ENCODE data around the gene DUSP16. TPM values are rescaled to one million over a fixed set of nuclear protein-coding genes. Genes with fewer than 3 reads are reported as not detected.
A peak's percentile ranks its signal among the peaks of the same experiment; 100 is the strongest.

Gene DUSP16
- total and polyA plus RNA-seq, 2 of the 8 experiments (the other 6 are each of a cell fraction or from before 2014, with no cell fraction given) = 31.6 to 55.9 TPM

- ChIA-PET POLR2A (ENCODE audit: partially characterized antibody) (interaction anchor here (1.5 kb wide), 1 partner anchor 18 kb away, joined by 3 read pairs; no protein-coding TSS in a partner anchor), CTCF (ENCODE audit: partially characterized antibody) (interaction anchor here (0.6 to 1.4 kb wide), 6 partner anchors 9 to 419 kb away, joined by 3 to 7 read pairs (median 3); no protein-coding TSS in a partner anchor)
- Histone ChIP-seq H3K14ac (ENCODE audit: insufficient read length) (no peak overlapping the region), H2BK15ac (ENCODE audit: low read length) (no peak overlapping the region), H4K91ac (replicated peaks; ENCODE audit: insufficient read length, low read length) (no peak overlapping the region), H3K4me2 (ENCODE audit: insufficient read depth in 1 of 2, low read depth in 2 of 2, low read length in 2 of 2) (no peak overlapping the region), H3K9me3 (ENCODE audit: insufficient read depth in 2 of 2, low read depth in 1 of 2, low read length in 1 of 2) (no peaks in the 10 kb centered on the region), H4K20me1 (replicated peaks in 1 of 2; ENCODE audit: control insufficient read depth in 1 of 2, insufficient read depth in 2 of 2, low read length in 2 of 2) (peaks cover 2% of the 10 kb centered on the region in 2 experiments), H3K18ac (ENCODE audit: extremely low read depth, low read length) (no peak overlapping the region), H2BK12ac (ENCODE audit: low read depth, low read length) (no peak overlapping the region), H3K4me1 (replicated peaks in 1 of 4; ENCODE audit: control insufficient read depth in 3 of 4, insufficient read depth in 4 of 4, low read length in 3 of 4) (peaks cover 0 to 14% (median 8%) of the 10 kb centered on the region in 4 experiments; a peak in 4 of 7 replicates), H3K4ac (replicated peaks; ENCODE audit: insufficient read length, low read depth, low read length) (no peak overlapping the region), H2BK5ac (ENCODE audit: low read depth, low read length) (no peak overlapping the region), H3K23ac (ENCODE audit: insufficient read length) (no peak overlapping the region), H4K8ac (ENCODE audit: extremely low read depth, insufficient read depth, low read length) (no peak overlapping the region), H2BK120ac (replicated peaks; ENCODE audit: low read depth, low read length) (no peak overlapping the region), H3K4me3 (ENCODE audit: extremely low read depth in 1 of 4, insufficient read depth in 2 of 4, low read depth in 3 of 4, low read length in 4 of 4) (no peak overlapping the region), H3K23me2 (ENCODE audit: low read depth, low read length) (no peaks in the 10 kb centered on the region), H3K79me1 (ENCODE audit: low read depth, low read length) (peaks cover 5% of the 10 kb centered on the region; the same call in 1 of the 2 replicates), H3K9ac (replicated peaks in 1 of 4; ENCODE audit: extremely low read depth in 1 of 4, low read depth in 3 of 4, low read length in 3 of 4) (no peak overlapping the region), H2AFZ (ENCODE audit: low read length) (no peak overlapping the region), H3K27ac (ENCODE audit: low read depth, low read length) (no peak overlapping the region), H3K36me3 (ENCODE audit: control insufficient read depth in 2 of 4, insufficient read depth in 4 of 4, low read length in 3 of 4) (no peaks in the 10 kb centered on the region; a peak in 1 of 8 replicates), H3K56ac (replicated peaks; ENCODE audit: insufficient read length, low read depth, low read length) (no peak overlapping the region), H2BK20ac (ENCODE audit: low read length) (no peak overlapping the region), H2AK5ac (ENCODE audit: low read depth, low read length) (no peak overlapping the region), H3K79me2 (ENCODE audit: control insufficient read depth in 1 of 2, insufficient read depth in 2 of 2, low read length in 2 of 2) (peaks cover 0 to 59% of the 10 kb centered on the region in 2 experiments; a peak in 3 of 4 replicates), H4K5ac (ENCODE audit: insufficient read length, low read depth, low read length) (no peak overlapping the region), H3K27me3 (replicated peaks in 1 of 4; ENCODE audit: control insufficient read depth in 3 of 4, extremely low read depth in 1 of 4, insufficient read depth in 3 of 4, low read length in 3 of 4) (no peaks in the 10 kb centered on the region)
- no peak for DNase-seq (ENCODE audit: low read depth in 1 of 2, low spot score in 2 of 2)
- WGBS, 2 experiments (ENCODE audit: extremely low coverage in 1 of 2, insufficient coverage in 1 of 2, insufficient read length in 1 of 2, insufficient replicate concordance in 2 of 2, low coverage in 1 of 2, low lambda C conversion rate in 2 of 2, missing lambda C conversion rate in 1 of 2) = 83 to 100% methylated on average over 1 to 3 of the region's 3 CpGs
- FAIRE-seq = peak; percentile 13
- TF ChIP-seq HDAC2 (IDR thresholded peaks at IDR 0.05; ENCODE audit: borderline replicate concordance in 1 of 2, low read depth in 2 of 2, low read length in 2 of 2) (no peak), RXRA (IDR thresholded peaks at IDR 0.05; ENCODE audit: insufficient read depth, low read depth, low read length) (no peak), GTF2F1 (IDR thresholded peaks at IDR 0.05; ENCODE audit: borderline replicate concordance, low read depth, low read length) (no peak), SP1 (IDR thresholded peaks at IDR 0.05; ENCODE audit: low read depth, low read length) (no peak), E2F6 (IDR thresholded peaks at IDR 0.05) (no peak), KDM5A (IDR thresholded peaks at IDR 0.05; ENCODE audit: low read length) (no peak), RBBP5 (IDR thresholded peaks at IDR 0.05; ENCODE audit: borderline replicate concordance, low read depth, low read length) (no peak), NRF1 (IDR thresholded peaks at IDR 0.05; ENCODE audit: low read depth, low read length) (no peak), BRCA1 (IDR thresholded peaks at IDR 0.05; ENCODE audit: low read depth, low read length) (no peak), TBP (IDR thresholded peaks at IDR 0.05; ENCODE audit: low read depth, low read length) (no peak)
Observed at GRCh38 chr12:12501121-12501520, 61.5 kb downstream of the DUSP16 start.
